Measurements from ENCODE around the gene VAMP1.
"Not testable (repeated sequence)": the region's sequence is repeated elsewhere in the genome, so short reads cannot be mapped to it uniquely, and the experiment has no call there.

Gene VAMP1

DNA sequence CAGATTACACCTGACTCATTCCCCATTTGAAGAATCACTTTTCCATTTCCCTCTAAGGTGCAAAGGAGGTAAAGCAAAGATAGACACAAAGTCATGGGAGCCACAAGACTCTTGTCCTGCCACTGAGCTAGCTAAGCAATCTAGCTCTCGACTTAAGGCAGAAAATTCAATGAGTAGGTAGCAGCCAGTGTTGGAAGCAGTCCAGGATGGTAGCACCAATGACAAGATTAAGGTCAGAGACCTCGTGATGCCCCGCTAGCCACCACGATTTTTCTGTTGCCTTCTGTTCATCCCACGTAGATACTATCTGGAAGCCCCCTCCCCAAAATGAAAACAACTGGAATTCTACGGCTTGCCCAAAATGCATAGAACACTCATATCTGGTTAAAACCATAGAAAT lies 1.4 kb downstream of the VAMP1 start:
- DNase-seq: no peak

- DNase-seq: no peak
Observed at GRCh38 chr12:6468283-6468575, 2.2 kb downstream of the VAMP1 start.

DNA sequence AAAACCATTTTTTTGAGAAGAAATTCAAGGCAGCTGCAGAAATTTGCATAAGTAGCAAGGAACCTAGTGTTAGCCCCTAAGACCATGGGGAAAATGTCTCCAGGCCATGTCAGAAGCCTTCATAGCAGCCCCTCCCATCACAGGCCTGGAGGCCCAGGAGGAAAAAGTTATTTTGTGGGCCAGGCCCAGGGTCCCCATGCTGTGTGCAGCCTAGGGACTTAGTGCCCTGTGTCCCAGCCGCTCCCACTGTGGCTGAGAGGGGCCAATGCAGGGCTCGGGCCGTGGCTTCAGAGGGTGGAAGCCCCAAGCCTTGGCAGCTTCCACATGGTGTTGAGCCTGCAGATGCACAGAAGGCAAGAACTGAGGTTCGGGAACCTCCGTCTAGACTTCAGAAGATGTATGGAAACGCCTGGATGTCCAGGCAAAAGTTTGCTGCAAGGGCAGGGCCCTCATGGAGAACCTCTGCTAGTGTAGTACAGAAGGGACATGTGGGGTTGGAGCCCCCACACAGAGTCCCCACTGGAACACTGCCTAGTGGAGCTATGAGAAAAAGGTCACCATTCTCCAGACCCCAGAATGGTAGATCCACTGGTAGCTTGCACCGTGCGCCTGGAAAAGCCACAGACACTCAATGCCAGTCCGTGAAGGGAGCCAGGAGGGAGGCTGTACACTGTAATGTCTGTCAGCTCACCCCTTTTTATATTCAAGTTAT lies 2.8 kb downstream of the VAMP1 start:
- not testable (repeated sequence) for DNase-seq

DNA sequence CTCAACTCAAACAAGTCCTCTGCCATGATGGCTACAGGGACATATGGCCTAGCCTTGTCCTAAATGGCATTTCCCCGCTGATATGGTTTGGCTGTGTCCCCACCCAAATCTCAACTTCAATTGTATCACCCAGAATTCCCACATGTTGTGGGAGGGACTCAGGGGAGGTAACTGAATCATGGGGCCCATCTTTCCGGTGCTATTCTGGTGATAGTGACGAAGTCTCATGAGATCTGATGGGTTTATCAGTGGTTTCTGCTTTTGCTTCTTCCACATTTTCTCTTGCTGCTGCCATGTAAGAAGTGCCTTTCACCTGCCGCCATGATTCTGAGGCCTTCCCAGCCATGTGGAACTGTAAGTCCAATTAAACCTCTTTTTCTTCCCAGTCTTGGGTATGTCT lies 3.7 kb downstream of the VAMP1 start:
- not testable (repeated sequence) for DNase-seq

GRCh38 chr12:6466184-6466573 lies 4.3 kb downstream of the VAMP1 start:
- DNase-seq: no peak

GRCh38 chr12:6465467-6466183 lies 4.9 kb downstream of the VAMP1 start:
- peak; percentile 58 for DNase-seq

DNA sequence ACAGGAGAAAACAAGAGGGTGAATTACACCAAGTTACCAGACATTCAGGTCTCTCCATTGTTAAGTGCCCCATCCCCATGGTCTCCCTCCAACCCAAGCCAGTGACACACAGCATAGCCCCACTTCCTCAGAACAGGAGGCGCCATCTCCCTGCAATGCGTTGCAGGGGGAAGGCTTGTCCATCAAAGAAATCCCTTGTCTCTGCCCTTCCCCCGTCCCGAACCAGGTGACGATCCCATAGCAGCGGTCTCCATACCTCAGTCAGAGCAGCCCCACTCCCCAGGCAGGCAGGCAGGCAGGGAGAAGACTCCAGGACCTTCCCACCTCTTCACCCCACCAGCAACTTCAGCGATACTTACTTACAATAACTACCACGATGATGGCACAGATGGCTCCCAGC lies 5.9 kb downstream of the VAMP1 start:
- no peak for DNase-seq

DNA sequence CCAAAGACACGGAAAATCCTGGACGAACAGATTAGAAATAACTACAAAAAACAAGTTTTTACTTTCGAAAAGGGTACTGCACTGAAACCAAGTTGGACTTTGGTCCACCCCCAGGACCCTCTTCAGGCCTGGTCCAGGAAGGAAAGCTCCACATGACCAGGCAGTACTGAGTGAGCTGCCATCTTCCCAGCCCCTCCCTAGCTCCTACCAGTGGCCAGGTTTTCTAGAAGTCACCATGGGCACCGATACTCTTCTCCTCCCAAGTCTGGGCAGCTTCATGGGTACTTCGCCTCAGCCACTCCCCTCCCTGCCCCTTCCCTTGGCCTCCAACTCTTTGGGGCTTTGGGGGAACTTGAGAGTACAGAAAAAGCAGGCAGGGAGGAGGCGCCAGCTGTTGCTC lies 6.6 kb downstream of the VAMP1 start:
- no peak for DNase-seq

DNA sequence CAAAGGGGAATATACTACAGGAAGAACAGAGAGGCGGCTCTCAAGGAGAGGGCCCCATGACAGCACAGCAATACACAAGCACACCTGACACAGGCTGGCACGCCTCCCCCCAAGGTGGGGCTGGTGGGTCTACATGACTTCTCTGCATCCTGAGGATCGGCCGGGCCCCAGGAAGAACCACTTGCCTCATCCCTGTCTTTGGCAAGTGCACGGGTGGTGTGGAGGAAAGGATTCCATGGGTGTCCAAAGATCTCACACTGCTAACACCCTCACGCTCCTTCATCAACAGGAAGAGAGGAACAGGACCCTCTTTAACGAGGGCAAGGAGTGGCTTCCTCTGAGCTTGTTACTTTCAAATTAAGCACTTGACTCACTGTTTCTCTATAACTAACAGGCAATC lies 7.3 kb downstream of the VAMP1 start:
- no peak for DNase-seq

- no peak for DNase-seq
Observed at GRCh38 chr12:6462234-6462995, 8.1 kb downstream of the VAMP1 start.

- no peak for DNase-seq
Observed at GRCh38 chr12:6461401-6462233, 8.9 kb downstream of the VAMP1 start.

- DNase-seq: no peak
Observed at GRCh38 chr12:6460751-6461371, 9.6 kb downstream of the VAMP1 start.

GRCh38 chr12:6459004-6459337 lies 11.5 kb downstream of the VAMP1 start:
- no peak for DNase-seq

DNA sequence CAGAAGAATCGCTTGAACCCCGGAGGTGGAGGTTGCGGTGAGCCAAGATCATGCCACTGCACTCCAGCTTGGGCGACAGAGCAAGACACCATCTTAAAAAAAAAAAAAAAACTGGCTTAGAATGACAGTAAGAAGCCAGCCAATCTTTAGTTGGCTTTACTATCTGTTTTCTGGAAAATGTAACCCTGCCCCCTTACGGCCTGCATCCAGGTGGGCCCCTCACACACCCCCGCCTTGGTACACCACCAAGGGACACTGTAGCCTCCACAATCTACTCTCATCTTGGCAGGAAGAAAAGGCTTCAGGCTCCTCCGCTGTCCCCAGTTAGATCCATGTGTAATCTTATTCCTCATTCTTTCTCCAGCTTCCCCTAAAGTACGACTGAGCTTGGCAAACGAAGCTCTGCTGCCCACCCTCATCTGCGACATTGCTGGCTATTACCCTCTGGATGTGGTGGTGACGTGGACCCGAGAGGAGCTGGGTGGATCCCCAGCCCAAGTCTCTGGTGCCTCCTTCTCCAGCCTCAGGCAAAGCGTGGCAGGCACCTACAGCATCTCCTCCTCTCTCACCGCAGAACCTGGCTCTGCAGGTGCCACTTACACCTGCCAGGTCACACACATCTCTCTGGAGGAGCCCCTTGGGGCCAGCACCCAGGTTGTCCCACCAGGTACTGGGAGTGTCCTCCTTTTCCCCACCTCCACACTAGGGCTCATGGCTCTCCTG lies 12.0 kb downstream of the VAMP1 start:
- DNase-seq: no peak

DNA sequence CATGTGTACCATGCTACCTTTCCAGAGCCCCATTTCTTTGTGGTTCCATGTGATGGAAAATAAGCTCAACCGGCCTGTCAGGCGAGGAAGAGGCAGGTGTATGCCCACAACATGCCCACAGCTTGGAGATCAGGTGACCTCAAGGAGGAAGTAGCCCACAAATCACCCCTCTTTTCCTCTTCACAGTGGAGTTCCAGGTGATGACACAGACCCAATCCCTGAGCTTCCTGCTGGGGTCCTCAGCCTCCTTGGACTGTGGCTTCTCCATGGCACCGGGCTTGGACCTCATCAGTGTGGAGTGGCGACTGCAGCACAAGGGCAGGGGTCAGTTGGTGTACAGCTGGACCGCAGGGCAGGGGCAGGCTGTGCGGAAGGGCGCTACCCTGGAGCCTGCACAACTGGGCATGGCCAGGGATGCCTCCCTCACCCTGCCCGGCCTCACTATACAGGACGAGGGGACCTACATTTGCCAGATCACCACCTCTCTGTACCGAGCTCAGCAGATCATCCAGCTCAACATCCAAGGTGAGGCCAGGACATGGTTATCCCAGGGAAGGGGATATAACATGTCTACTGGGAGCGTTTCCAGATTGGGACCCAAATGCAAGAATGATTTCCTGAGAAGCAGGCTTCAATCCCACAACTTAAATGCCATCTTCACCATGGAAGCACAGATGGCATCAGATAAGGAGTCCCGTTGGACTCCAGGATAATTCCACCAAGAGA lies 13.1 kb downstream of the VAMP1 start:
- DNase-seq: no peak

DNA sequence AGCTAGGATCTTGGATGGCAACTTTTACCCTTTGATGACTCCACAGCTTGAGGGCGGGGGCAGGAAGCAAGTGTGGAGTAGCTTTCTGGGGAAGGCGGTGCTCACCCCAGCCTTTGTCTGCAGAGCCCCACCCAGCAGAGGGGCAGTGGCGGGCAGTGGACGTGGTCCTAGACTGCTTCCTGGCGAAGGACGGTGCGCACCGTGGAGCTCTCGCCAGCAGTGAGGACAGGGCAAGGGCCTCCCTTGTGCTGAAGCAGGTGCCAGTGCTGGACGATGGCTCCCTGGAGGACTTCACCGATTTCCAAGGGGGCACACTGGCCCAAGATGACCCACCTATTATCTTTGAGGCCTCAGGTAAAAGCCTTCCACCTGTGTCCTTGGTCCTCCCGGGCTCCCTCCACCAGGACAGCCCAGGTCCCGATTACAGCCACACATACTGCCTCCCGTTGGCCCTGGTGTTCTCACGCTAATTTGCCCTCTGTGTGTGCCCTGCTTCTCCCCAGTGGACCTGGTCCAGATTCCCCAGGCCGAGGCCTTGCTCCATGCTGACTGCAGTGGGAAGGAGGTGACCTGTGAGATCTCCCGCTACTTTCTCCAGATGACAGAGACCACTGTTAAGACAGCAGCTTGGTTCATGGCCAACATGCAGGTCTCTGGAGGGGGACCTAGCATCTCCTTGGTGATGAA lies 17.4 kb downstream of the VAMP1 start:
- no peak for DNase-seq

DNA sequence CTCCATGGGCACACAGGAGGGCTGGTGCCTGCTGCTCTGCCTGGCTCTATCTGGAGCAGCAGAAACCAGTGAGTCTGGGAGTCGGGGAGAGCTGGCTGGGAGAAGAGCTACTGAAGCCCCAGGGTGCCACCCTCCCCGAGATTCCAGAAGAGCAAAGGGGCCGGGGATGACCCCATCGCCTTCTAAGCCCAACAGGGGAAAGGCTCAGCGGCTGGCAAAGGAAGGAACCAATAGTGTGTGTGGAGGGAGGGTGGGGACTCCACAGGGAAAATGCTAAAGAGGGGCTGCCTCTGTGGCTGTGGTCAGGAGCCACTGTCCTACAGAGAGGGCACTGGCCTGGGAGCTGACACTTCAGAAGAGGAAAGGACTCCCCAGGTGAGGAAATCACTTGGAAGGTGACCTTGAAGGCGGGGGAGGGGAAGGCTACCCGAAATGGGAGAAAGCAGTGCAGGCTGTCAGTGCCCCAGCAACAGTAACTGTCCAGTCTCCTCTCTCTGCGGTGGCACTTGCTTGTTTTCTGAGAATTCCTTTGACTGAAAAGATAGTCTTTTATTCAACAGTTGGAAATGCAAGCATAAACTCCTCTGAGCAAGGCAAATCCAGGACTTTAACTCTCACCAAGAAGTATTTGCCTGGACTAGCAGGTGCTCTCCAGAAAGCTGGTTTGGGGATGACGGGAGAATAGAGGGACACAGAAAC lies 18.1 kb downstream of the VAMP1 start:
- peak; percentile 43 for DNase-seq

- peak; percentile 95 for DNase-seq
Observed at GRCh38 chr12:6451348-6452244, 18.9 kb downstream of the VAMP1 start, which contains the start of gene TAPBPL. TAPBPL (plus strand) TSS chr12:6452042; CDS start chr12:6452249, 207 bp downstream.

GRCh38 chr12:6450869-6451347 lies 19.6 kb downstream of the VAMP1 start:
- no peak for DNase-seq
